ENCODE measurements around the gene BOLA1.
A peak's percentile ranks its signal among the peaks of the same experiment; 100 is the strongest.

The BOLA1 gene

DNA sequence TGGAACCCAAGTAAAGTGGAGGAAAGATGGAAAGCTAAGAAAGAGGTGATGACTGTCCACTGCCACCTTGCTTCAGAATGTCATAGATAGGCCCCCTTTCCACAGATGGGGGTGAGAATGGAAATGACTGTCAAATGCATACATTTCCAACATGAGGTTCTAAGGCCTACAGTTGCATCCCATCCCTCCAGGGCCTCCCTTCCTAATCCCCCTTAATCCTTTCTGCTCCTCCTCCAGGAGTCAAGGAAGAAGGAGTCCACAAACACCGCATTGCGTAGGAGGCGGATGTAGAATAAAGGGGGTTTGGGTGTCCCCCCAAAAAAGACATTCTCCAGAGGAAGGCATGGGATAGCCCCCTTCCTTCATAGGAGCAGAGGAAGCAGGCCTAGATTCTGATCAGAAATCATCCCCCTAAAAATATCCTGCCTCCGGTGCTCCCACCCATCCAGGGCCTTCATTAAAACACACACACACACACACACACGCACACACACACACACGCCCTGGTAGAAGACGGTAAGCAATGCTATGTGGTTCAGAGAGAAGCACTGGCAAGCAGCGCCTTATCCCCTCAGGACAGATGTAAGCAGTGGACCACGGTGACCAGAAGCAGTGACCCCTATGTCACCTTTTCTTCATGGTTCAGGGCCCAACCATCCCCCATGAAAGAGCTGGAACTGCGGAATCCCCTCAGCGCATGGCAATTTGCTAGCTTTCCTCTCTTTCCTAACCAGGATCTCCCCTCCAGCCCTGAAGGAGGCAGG lies 16.2 kb downstream of the BOLA1 start:
- CTCF ChIA-PET: no interaction called here
- Histone ChIP-seq H3K36me3 (ENCODE audit: control insufficient read depth in 2 of 2, insufficient read depth in 1 of 2, low read length in 2 of 2) (peaks cover 0 to 38% of the 10 kb centered on the region in 2 experiments; a peak in 1 of 3 replicates), H3K27ac (ENCODE audit: extremely low read depth, low read depth, low read length) (no peak overlapping the region), H3K4me3 (ENCODE audit: low read depth, low read length) (no peak overlapping the region), H3K9me3 (ENCODE audit: control insufficient read depth, insufficient read depth, low read depth, low read length) (no peaks in the 10 kb centered on the region), H3K4me1 (ENCODE audit: control insufficient read depth, insufficient read depth, low read length) (0 out of 2 replicates have a peak, but pooled peaks cover 3% of the 10 kb centered on the region)
- POLR2A ChIA-PET: interaction anchor here (0.6 to 1.6 kb wide), 3 partner anchors 12 to 23 kb away, joined by 3 to 7 read pairs (median 4); no protein-coding TSS in a partner anchor
- TF ChIP-seq ZNF114 (tag by site-specific recombination; IDR thresholded peaks at IDR 0.05) (no peak), ZNF510 (tag by site-specific recombination; IDR thresholded peaks at IDR 0.05; ENCODE audit: insufficient replicate concordance) (no peak)
- TF ChIP-seq, protein P1, sequence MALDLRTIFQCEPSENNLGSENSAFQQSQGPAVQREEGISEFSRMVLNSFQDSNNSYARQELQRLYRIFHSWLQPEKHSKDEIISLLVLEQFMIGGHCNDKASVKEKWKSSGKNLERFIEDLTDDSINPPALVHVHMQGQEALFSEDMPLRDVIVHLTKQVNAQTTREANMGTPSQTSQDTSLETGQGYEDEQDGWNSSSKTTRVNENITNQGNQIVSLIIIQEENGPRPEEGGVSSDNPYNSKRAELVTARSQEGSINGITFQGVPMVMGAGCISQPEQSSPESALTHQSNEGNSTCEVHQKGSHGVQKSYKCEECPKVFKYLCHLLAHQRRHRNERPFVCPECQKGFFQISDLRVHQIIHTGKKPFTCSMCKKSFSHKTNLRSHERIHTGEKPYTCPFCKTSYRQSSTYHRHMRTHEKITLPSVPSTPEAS (tag by site-specific recombination; IDR thresholded peaks at IDR 0.05): peak; percentile 38; the same call in 1 of the 2 replicates

DNA sequence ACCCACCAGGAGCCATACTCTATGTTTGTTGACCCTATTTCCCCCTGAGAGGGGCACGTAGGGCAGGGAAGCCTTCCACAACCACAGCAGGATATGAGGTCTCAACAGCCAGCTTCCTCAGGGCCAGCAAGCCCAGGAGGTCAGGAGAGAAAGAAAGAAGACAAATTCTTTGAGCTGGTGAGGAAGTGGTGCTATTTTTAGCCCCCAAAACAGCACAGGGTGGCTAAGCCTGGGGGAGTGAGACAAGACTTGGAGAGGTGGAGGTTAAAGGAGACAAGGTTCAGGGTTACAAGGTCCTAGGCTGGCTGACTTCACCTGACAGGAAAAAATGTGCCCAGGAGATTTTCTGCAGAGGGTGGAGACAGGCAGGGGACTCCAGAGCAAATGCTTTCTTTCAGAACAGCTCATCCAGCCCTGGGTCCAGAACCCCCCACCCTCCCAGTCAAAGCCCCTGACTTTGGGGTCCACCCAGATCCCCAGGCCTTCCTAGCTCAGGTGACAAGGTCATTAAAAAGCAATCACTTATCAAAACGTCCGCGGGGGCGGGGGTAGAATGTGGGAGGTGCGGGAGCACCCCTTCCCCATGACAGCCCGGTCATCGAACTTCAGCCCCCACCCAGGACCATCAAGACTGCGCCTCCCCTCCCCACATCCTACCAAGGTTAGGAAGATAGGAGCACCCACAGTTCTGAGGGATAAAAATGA lies 17.0 kb downstream of the BOLA1 start:
- Histone ChIP-seq H3K9me3 (ENCODE audit: control insufficient read depth, insufficient read depth, low read depth, low read length) (no peaks in the 10 kb centered on the region), H3K36me3 (ENCODE audit: control insufficient read depth in 2 of 2, insufficient read depth in 1 of 2, low read length in 2 of 2) (peaks cover 0 to 30% of the 10 kb centered on the region in 2 experiments; a peak in 1 of 3 replicates), H3K27ac (ENCODE audit: extremely low read depth, low read depth, low read length) (no peak overlapping the region), H3K4me1 (ENCODE audit: control insufficient read depth, insufficient read depth, low read length) (0 out of 2 replicates have a peak, but pooled peaks cover 3% of the 10 kb centered on the region), H3K4me3 (ENCODE audit: low read depth, low read length) (peak overlapping the region; percentile 84)
- CTCF ChIA-PET: no interaction called here
- TF ChIP-seq ZFHX2 (tag by site-specific recombination; conservative IDR thresholded peaks at IDR 0.05) (peak; percentile 30; the same call in 1 of the 2 replicates), ZIC2 (tag by site-specific recombination; IDR thresholded peaks at IDR 0.05) (0 out of 2 replicates have a peak, but pooled peaks have one; percentile 12), ZNF266 (tag by site-specific recombination; IDR thresholded peaks at IDR 0.05; ENCODE audit: low read depth) (no peak)
- POLR2A ChIA-PET: interaction anchor here (0.8 to 1.6 kb wide), 2 partner anchors 12 kb away, joined by 3 to 4 read pairs; no protein-coding TSS in a partner anchor

DNA sequence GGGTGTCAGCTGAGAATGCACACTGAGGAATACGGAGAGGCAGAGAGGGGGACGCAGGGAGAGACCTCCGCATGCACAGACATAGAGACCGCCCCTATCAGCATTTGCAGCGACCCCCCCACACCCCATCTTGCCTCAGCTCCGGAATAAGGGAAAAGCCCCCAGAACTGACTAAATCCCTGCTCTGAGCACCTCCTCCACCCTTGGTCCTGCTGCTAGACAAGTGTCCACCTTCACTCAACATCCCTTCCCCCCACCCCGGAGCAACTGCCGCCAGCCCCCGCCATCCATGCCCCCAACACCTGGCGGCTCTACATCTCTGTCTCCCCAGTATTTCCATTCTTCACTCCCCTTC lies 17.5 kb downstream of the BOLA1 start:
- TF ChIP-seq, protein P2, sequence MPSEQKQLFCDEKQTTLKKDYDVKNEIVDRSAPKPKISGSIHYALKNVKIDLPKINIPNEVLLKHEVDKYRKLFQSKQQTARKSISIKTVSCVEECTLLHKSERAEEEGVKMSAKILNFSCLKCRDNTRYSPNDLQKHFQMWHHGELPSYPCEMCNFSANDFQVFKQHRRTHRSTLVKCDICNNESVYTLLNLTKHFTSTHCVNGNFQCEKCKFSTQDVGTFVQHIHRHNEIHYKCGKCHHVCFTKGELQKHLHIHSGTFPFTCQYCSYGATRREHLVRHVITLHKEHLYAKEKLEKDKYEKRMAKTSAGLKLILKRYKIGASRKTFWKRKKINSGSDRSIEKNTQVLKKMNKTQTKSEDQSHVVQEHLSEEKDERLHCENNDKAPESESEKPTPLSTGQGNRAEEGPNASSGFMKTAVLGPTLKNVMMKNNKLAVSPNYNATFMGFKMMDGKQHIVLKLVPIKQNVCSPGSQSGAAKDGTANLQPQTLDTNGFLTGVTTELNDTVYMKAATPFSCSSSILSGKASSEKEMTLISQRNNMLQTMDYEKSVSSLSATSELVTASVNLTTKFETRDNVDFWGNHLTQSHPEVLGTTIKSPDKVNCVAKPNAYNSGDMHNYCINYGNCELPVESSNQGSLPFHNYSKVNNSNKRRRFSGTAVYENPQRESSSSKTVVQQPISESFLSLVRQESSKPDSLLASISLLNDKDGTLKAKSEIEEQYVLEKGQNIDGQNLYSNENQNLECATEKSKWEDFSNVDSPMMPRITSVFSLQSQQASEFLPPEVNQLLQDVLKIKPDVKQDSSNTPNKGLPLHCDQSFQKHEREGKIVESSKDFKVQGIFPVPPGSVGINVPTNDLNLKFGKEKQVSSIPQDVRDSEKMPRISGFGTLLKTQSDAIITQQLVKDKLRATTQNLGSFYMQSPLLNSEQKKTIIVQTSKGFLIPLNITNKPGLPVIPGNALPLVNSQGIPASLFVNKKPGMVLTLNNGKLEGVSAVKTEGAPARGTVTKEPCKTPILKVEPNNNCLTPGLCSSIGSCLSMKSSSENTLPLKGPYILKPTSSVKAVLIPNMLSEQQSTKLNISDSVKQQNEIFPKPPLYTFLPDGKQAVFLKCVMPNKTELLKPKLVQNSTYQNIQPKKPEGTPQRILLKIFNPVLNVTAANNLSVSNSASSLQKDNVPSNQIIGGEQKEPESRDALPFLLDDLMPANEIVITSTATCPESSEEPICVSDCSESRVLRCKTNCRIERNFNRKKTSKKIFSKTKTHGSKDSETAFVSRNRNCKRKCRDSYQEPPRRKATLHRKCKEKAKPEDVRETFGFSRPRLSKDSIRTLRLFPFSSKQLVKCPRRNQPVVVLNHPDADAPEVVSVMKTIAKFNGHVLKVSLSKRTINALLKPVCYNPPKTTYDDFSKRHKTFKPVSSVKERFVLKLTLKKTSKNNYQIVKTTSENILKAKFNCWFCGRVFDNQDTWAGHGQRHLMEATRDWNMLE (tag by site-specific recombination; conservative IDR thresholded peaks at IDR 0.05; ENCODE audit: low read depth): no peak
- TF ChIP-seq SETDB1 (IDR thresholded peaks at IDR 0.05; ENCODE audit: insufficient read length, low read length): no peak
- TF ChIP-seq ZNF623 (tag by site-specific recombination; IDR thresholded peaks at IDR 0.05): no peak
- no peak for TF ChIP-seq ZNF701 (tag by site-specific recombination; IDR thresholded peaks at IDR 0.05)
- no peak for TF ChIP-seq ZSCAN16 (tag by site-specific recombination; IDR thresholded peaks at IDR 0.05)
- no peak for TF ChIP-seq ZNF501 (tag by site-specific recombination; IDR thresholded peaks at IDR 0.05)
- TF ChIP-seq, protein P3, sequence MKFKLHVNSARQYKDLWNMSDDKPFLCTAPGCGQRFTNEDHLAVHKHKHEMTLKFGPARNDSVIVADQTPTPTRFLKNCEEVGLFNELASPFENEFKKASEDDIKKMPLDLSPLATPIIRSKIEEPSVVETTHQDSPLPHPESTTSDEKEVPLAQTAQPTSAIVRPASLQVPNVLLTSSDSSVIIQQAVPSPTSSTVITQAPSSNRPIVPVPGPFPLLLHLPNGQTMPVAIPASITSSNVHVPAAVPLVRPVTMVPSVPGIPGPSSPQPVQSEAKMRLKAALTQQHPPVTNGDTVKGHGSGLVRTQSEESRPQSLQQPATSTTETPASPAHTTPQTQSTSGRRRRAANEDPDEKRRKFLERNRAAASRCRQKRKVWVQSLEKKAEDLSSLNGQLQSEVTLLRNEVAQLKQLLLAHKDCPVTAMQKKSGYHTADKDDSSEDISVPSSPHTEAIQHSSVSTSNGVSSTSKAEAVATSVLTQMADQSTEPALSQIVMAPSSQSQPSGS (tag by site-specific recombination; IDR thresholded peaks at IDR 0.05; ENCODE audit: low read depth): no peak
- TF ChIP-seq SP3 (tag by site-specific recombination; IDR thresholded peaks at IDR 0.05): no peak
- TF ChIP-seq ZSCAN23 (tag by site-specific recombination; IDR thresholded peaks at IDR 0.05): no peak
- TF ChIP-seq ZNF610 (tag by site-specific recombination; IDR thresholded peaks at IDR 0.05; ENCODE audit: borderline replicate concordance): no peak
- TF ChIP-seq, protein P4, sequence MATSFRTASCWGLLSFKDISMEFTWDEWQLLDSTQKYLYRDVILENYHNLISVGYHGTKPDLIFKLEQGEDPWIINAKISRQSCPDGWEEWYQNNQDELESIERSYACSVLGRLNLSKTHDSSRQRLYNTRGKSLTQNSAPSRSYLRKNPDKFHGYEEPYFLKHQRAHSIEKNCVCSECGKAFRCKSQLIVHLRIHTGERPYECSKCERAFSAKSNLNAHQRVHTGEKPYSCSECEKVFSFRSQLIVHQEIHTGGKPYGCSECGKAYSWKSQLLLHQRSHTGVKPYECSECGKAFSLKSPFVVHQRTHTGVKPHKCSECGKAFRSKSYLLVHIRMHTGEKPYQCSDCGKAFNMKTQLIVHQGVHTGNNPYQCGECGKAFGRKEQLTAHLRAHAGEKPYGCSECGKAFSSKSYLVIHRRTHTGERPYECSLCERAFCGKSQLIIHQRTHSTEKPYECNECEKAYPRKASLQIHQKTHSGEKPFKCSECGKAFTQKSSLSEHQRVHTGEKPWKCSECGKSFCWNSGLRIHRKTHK (tag by site-specific recombination; IDR thresholded peaks at IDR 0.05): no peak
- no peak for TF ChIP-seq ZNF394 (tag by site-specific recombination; IDR thresholded peaks at IDR 0.05; ENCODE audit: borderline replicate concordance)
- TF ChIP-seq ZBTB21 (tag by site-specific recombination; IDR thresholded peaks at IDR 0.05): no peak
- ChIA-PET CTCF (no interaction called here), POLR2A (interaction anchor here (1.6 to 1.9 kb wide), 2 partner anchors 11 to 30 kb away, joined by 4 to 12 read pairs; a partner anchor contains a TSS)
- no peak overlapping the region for H3K27ac ChIP-seq (ENCODE audit: extremely low read depth, low read depth, low read length)
- peak overlapping the region; percentile 84 for H3K4me3 ChIP-seq (ENCODE audit: low read depth, low read length)
- H3K9me3 ChIP-seq (ENCODE audit: control insufficient read depth, insufficient read depth, low read depth, low read length): no peaks in the 10 kb centered on the region
- H3K36me3 ChIP-seq (ENCODE audit: control insufficient read depth in 2 of 2, insufficient read depth in 1 of 2, low read length in 2 of 2): peaks cover 0 to 29% of the 10 kb centered on the region in 2 experiments; a peak in 2 of 3 replicates
- H3K4me1 ChIP-seq (ENCODE audit: control insufficient read depth, insufficient read depth, low read length): 0 out of 2 replicates have a peak, but pooled peaks cover 3% of the 10 kb centered on the region

Data from HEK293 (cell line).